Fibroblast of lung (primary cell): ENCODE measurements around the gene CRB1.

Experiments used
- CTCF ChIP-seq, 2 donors: IDR thresholded peaks in 1 of 2; conservative IDR thresholded peaks in 1 of 2; 1 replicate in 1 of 2; 2 replicates in 1 of 2; pipeline ENCODE4 v1.5.1; 2011 to 2012; ENCODE audit warnings: low read length in 2 of 2, control low read depth in 1 of 2, inconsistent platforms in 1 of 2, low read depth in 1 of 2, mild to moderate bottlenecking in 1 of 2
- EZH2 ChIP-seq: IDR thresholded peaks from 2 replicates; pipeline ENCODE4 v1.5.1; 2012; ENCODE audit warnings: low read length, control low read depth, mild to moderate bottlenecking; ENCODE audit errors: missing control alignments

DNA sequence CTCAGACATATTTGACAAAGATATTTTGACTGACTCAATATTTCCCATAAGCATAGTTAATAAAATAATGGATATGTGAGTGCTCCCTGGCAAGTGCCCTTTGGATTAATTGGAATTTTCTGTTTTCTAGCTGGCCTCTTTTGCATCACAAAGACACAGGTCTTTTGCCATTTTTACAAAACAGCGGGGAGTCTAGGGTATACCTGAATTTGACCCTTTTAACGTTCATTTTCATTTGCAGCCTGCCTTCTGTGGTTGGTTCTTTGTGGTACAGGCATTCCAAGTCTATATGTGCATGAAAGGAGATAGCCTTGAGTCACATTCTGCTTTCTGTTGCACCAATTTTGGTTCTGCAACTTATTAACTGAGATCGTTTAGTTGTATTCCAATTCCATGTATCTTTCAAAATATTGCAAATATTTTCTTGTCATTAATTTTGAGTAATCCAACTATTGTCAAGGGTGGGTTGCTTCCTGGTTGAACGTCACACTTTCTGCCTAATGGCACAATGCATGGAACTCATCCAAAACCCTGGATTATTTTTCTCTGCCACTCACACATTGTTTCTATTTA, 171.7 kb downstream of the CRB1 start:
- no peak for TF ChIP-seq CTCF (conservative IDR thresholded peaks at IDR 0.05 in 1 of 2, IDR thresholded peaks at IDR 0.05 in 1 of 2; ENCODE audit: low read depth in 1 of 2, low read length in 2 of 2)
- TF ChIP-seq EZH2, result no peak
